Sigmoid colon (tissue), 4 donors: ENCODE results near the gene SLC27A2.

Experiments
- EP300 ChIP-seq, 4 donors: sonication (generic); formaldehyde crosslinking; IDR thresholded peaks; one replicate each; pipeline ENCODE4 v1.6.1; 2017; ENCODE audit warnings: antibody characterized with exemption in 4 of 4
- POLR2A ChIP-seq, 2 donors: fragments of 450-650 bp; IDR thresholded peaks; one replicate each; pipeline ENCODE4 v1.6.1; 2016; ENCODE audit warnings: antibody characterized with exemption in 2 of 2, mild to moderate bottlenecking in 2 of 2, moderate library complexity in 2 of 2
- POLR2AphosphoS5 ChIP-seq, 4 donors: sonication (generic); formaldehyde crosslinking; IDR thresholded peaks; one replicate each; pipeline ENCODE4 v1.6.1; 2017; ENCODE audit warnings: antibody characterized with exemption in 4 of 4
- TF ChIP-seq, protein P1 (sequence below), 4 experiments: fragments of 450-650 bp in 3 of 4; fragments of 200-600 bp in 1 of 4; IDR thresholded peaks; one replicate each; pipeline ENCODE4 v1.5.1; 2016 to 2019; ENCODE audit warnings: antibody characterized with exemption in 4 of 4, mild to moderate bottlenecking in 3 of 4, moderate library complexity in 2 of 4

GRCh38 chr15:50163719-50164410, 18.1 kb upstream of the SLC27A2 start:
- TF ChIP-seq, protein P1, sequence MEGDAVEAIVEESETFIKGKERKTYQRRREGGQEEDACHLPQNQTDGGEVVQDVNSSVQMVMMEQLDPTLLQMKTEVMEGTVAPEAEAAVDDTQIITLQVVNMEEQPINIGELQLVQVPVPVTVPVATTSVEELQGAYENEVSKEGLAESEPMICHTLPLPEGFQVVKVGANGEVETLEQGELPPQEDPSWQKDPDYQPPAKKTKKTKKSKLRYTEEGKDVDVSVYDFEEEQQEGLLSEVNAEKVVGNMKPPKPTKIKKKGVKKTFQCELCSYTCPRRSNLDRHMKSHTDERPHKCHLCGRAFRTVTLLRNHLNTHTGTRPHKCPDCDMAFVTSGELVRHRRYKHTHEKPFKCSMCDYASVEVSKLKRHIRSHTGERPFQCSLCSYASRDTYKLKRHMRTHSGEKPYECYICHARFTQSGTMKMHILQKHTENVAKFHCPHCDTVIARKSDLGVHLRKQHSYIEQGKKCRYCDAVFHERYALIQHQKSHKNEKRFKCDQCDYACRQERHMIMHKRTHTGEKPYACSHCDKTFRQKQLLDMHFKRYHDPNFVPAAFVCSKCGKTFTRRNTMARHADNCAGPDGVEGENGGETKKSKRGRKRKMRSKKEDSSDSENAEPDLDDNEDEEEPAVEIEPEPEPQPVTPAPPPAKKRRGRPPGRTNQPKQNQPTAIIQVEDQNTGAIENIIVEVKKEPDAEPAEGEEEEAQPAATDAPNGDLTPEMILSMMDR (IDR thresholded peaks at IDR 0.05), result no peak
- TF ChIP-seq POLR2AphosphoS5 (IDR thresholded peaks at IDR 0.05) (no peak), POLR2A (IDR thresholded peaks at IDR 0.05) (no peak), EP300 (IDR thresholded peaks at IDR 0.05) (no peak)
